ENCODE measurements around the gene SNX2. TPM values are rescaled to one million over a fixed set of nuclear protein-coding genes. Genes with fewer than 3 reads are reported as not detected.

The SNX2 gene
- total RNA-seq, 1 experiment from 2014 or later = 97.0 TPM

DNA sequence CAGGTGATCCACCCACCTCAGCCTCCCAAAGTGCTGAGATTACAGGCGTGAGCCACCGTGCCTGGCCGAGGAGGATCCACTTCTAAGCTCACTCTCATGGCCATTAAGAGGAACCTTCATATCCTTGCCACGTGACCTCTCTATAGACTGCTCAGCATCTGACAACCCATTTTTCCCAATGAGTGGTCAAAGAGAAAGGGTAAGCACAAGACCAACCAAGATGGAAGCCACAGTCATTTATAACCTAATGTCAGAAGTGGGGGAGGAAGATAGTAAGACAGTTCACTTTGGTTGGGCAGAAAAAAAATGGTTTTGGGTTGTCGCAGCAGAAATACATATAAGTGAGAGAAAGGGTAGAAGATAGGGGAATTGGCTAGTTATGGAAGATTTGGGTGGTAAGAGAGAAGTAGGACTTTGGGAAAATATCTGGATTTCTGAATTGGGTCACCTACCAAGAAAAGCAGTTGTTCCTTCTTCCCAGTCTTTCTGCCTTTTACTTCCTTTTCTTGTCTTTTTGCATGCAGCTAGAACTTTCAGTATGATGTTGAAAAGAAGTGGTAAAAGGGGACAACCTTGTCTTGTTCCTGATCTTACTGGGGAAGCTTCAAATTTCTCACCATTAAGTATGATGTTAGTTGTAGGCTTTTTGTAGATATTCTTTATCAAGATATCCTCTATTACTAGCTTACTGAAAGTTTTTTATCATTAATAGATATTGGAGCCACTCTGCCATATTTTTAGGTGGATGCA is 15.6 kb downstream of the SNX2 start:
- CTCF ChIA-PET = no interaction called here
- no peaks in the 10 kb centered on the region for H3K4me1 Mint-ChIP-seq (ENCODE audit: low read depth, unreplicated experiment)
- H3K36me3 Mint-ChIP-seq (ENCODE audit: insufficient read depth, unreplicated experiment) = no peaks in the 10 kb centered on the region
- no peaks in the 10 kb centered on the region for H3K27me3 Mint-ChIP-seq (ENCODE audit: unreplicated experiment)
- no peak overlapping the region for H3K27ac Mint-ChIP-seq (ENCODE audit: unreplicated experiment)
- intact Hi-C loops (cut with micrococcal nuclease; ENCODE audit: unreplicated experiment) = no loop called here
- H3K9me3 Mint-ChIP-seq (ENCODE audit: low read depth, unreplicated experiment) = peaks cover 8% of the 10 kb centered on the region
- BruUV-seq (replicated peaks) = no TSS peak
- TF ChIP-seq, protein P1, sequence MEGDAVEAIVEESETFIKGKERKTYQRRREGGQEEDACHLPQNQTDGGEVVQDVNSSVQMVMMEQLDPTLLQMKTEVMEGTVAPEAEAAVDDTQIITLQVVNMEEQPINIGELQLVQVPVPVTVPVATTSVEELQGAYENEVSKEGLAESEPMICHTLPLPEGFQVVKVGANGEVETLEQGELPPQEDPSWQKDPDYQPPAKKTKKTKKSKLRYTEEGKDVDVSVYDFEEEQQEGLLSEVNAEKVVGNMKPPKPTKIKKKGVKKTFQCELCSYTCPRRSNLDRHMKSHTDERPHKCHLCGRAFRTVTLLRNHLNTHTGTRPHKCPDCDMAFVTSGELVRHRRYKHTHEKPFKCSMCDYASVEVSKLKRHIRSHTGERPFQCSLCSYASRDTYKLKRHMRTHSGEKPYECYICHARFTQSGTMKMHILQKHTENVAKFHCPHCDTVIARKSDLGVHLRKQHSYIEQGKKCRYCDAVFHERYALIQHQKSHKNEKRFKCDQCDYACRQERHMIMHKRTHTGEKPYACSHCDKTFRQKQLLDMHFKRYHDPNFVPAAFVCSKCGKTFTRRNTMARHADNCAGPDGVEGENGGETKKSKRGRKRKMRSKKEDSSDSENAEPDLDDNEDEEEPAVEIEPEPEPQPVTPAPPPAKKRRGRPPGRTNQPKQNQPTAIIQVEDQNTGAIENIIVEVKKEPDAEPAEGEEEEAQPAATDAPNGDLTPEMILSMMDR (IDR thresholded peaks at IDR 0.05; ENCODE audit: unreplicated experiment) = no peak
- DNase-seq = no peak
- no peak overlapping the region for H3K4me3 Mint-ChIP-seq (ENCODE audit: low read depth, unreplicated experiment)

DNA sequence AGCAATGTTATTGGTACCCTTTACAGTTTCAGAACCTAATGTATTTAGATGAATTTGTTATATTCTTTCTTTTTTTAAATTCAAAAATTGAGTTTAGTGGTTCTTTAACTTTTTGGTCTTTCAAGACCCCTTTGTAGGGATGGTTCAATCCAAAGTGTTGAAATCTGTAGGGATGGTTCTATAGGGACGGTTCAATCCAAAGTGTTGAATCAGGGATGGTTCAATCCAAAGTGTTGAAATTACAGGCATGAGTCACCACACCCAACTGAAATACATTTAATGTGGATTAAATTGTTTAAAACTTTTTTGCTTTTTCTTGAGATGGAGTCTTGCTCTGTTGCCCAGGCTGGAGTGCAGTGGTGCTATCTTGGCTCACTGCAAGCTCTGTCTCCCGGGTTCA is 30.6 kb downstream of the SNX2 start:
- BruUV-seq (replicated peaks) = no TSS peak
- DNase-seq = no peak
- Mint-ChIP-seq H3K36me3 (ENCODE audit: insufficient read depth, unreplicated experiment) (peaks cover 11% of the 10 kb centered on the region), H3K4me1 (ENCODE audit: low read depth, unreplicated experiment) (no peaks in the 10 kb centered on the region), H3K4me3 (ENCODE audit: low read depth, unreplicated experiment) (no peak overlapping the region), H3K27me3 (ENCODE audit: unreplicated experiment) (no peaks in the 10 kb centered on the region), H3K9me3 (ENCODE audit: low read depth, unreplicated experiment) (no peaks in the 10 kb centered on the region), H3K27ac (ENCODE audit: unreplicated experiment) (no peak overlapping the region)
- TF ChIP-seq, protein P1 (IDR thresholded peaks at IDR 0.05; ENCODE audit: unreplicated experiment) = no peak
- intact Hi-C loops (cut with micrococcal nuclease; ENCODE audit: unreplicated experiment) = no loop called here
- CTCF ChIA-PET = interaction anchor here (0.7 kb wide), 1 partner anchor 60 kb away, joined by 3 read pairs; no protein-coding TSS in a partner anchor

DNA sequence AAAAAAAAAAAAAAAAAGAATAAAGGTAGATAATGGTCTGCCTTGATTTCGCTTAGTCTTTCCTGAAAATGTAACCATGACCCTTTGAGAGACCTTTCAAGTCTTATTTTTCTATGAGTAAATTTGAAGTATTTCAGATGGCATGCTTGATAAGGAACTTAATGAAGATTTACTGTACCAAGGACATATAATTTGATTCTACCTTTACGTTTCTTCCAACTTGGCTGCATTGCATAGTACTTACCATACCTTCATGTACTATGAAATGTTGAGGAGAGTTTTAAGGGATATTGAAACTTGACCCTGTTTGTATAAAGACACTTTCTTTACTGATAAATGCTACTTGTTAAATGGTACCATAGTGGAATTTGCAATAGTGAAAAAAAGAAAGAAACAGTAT is 35.5 kb downstream of the SNX2 start:
- TF ChIP-seq, protein P1 (IDR thresholded peaks at IDR 0.05; ENCODE audit: unreplicated experiment) = no peak
- no peak for DNase-seq
- no peaks in the 10 kb centered on the region for H3K4me1 Mint-ChIP-seq (ENCODE audit: low read depth, unreplicated experiment)
- H3K36me3 Mint-ChIP-seq (ENCODE audit: insufficient read depth, unreplicated experiment) = no peaks in the 10 kb centered on the region
- no TSS peak for BruUV-seq (replicated peaks)
- H3K9me3 Mint-ChIP-seq (ENCODE audit: low read depth, unreplicated experiment) = no peaks in the 10 kb centered on the region
- CTCF ChIA-PET = no interaction called here
- H3K27ac Mint-ChIP-seq (ENCODE audit: unreplicated experiment) = no peak overlapping the region
- intact Hi-C loops (cut with micrococcal nuclease; ENCODE audit: unreplicated experiment) = no loop called here
- no peak overlapping the region for H3K4me3 Mint-ChIP-seq (ENCODE audit: low read depth, unreplicated experiment)
- H3K27me3 Mint-ChIP-seq (ENCODE audit: unreplicated experiment) = no peaks in the 10 kb centered on the region

DNA sequence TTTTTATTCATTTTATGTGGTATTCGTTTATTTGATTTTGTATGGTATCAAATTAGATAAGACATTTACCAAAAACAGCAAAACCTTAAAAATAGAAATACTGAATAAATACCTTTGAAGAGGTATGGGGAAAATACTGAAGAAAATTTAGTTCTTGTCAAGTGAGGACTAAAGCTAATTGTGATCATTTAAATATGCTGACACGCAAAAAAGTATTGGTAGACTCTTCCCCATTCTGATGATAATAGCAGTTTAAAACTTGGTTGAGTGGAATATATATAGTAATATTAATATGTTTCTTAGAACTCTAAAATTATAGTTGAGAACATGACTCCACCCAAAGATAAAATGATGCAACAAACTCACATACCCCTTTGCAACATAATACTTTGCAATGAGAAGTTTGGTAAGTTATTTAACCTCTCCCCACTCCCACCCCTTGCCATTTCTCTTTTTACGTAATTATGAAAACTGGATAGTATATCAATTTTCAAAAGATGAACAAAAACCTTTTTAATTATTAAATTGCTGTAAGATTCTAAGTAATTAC is 40.4 kb downstream of the SNX2 start:
- Mint-ChIP-seq H3K4me3 (ENCODE audit: low read depth, unreplicated experiment) (no peak overlapping the region), H3K9me3 (ENCODE audit: low read depth, unreplicated experiment) (no peaks in the 10 kb centered on the region), H3K27me3 (ENCODE audit: unreplicated experiment) (no peaks in the 10 kb centered on the region), H3K4me1 (ENCODE audit: low read depth, unreplicated experiment) (no peaks in the 10 kb centered on the region), H3K27ac (ENCODE audit: unreplicated experiment) (no peak overlapping the region), H3K36me3 (ENCODE audit: insufficient read depth, unreplicated experiment) (peaks cover 10% of the 10 kb centered on the region)
- intact Hi-C loops (cut with micrococcal nuclease; ENCODE audit: unreplicated experiment) = no loop called here
- no TSS peak for BruUV-seq (replicated peaks)
- TF ChIP-seq, protein P1 (IDR thresholded peaks at IDR 0.05; ENCODE audit: unreplicated experiment) = no peak
- no peak for DNase-seq
- CTCF ChIA-PET = no interaction called here
